CD4-positive, alpha-beta T cell treated with Interferon alpha-2 for 1 hour (primary cell): ENCODE data around the gene PLCD3.

Experiments
- DNase-seq, 2 donors: peaks; one replicate each; pipeline ENCODE4 v3.0.0-alpha.2; 2020 to 2022

PLCD3 gene, protein sequence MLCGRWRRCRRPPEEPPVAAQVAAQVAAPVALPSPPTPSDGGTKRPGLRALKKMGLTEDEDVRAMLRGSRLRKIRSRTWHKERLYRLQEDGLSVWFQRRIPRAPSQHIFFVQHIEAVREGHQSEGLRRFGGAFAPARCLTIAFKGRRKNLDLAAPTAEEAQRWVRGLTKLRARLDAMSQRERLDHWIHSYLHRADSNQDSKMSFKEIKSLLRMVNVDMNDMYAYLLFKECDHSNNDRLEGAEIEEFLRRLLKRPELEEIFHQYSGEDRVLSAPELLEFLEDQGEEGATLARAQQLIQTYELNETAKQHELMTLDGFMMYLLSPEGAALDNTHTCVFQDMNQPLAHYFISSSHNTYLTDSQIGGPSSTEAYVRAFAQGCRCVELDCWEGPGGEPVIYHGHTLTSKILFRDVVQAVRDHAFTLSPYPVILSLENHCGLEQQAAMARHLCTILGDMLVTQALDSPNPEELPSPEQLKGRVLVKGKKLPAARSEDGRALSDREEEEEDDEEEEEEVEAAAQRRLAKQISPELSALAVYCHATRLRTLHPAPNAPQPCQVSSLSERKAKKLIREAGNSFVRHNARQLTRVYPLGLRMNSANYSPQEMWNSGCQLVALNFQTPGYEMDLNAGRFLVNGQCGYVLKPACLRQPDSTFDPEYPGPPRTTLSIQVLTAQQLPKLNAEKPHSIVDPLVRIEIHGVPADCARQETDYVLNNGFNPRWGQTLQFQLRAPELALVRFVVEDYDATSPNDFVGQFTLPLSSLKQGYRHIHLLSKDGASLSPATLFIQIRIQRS

DNA sequence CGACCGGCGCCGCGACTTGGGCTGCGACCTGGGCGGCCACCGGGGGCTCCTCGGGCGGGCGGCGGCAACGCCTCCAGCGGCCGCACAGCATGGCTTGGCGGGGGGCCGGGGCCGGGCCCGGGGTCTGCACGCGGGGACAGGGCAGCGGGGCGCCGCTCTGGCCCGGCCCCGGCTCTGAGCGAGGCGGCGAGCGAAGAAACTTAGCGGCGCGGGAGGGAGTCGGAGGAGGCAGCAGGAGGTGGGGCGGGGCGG lies at the start of gene PLCD3:
Gene PLCD3, minus strand, starts transcription at position 196 of the 252 bp plus-strand sequence. Its CDS starts 105 bp downstream, at position 91.
- DNase-seq, result no peak

DNA sequence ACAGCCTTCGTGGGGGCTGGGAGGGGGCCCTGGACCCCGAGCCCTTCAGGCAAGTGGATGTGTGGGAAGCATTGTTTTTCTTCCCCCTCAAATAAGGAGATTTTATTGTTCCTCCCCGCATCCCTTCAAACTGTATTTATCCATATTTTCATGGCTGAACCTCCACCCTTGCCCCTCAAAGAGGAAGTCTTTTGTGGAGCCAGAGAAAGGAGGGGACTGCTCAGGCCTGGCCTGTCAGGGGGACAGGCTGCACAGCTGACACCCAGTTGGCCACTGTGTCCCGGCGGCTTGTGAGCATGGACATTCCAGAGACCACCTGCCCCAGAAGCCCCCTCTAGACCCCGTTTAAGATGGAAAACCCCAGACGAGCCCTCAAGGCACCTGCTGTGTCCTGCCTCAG lies 45.2 kb upstream of the PLCD3 start:
- DNase-seq, result no peak

- DNase-seq, result no peak
These were observed 43.4 kb upstream of the PLCD3 start for GRCh38 chr17:45175759-45176115.

- DNase-seq, result peak; percentile 34 to 64
These were observed 40.4 kb upstream of the PLCD3 start for GRCh38 chr17:45172541-45173286.

DNA sequence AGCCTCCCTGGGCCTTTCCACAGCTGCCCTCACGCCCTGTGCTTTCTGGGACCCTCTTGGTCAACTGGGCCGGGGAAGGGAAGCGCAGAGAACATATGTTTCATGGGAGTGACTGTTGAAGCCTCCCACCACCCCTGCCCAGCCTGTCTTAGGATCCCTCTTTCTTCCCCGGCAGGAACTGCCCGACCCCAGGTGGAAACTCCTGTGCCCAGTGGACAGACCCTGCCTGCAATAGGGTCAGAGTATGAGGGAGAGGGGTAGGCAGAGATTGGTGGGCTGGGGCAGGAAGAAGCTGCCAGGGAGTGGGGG lies 39.9 kb upstream of the PLCD3 start:
- no peak for DNase-seq

- DNase-seq, result no peak
These were observed 39.3 kb upstream of the PLCD3 start for GRCh38 chr17:45171338-45172231.

DNA sequence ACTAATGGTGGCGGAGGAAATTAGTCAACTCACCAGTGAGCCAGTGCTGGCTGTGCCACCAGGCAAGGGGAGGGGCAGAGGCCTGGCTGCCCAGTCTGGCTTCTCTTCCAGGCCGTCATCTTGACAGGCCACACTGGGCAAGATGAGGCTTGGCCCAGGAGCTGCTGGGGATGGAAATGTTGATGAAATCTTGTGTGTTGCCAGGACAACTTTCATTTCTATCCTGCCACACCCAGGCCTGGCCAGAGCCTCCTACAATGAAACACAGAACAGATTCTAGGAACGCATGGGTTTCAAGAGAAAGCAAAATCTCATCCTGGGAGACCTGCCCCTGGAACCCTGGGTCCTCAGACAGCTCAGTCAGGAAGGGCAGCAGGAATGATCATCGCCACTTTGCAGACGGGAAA lies 38.6 kb upstream of the PLCD3 start:
- peak in 1 of 2 donors; percentile 45 for DNase-seq

DNA sequence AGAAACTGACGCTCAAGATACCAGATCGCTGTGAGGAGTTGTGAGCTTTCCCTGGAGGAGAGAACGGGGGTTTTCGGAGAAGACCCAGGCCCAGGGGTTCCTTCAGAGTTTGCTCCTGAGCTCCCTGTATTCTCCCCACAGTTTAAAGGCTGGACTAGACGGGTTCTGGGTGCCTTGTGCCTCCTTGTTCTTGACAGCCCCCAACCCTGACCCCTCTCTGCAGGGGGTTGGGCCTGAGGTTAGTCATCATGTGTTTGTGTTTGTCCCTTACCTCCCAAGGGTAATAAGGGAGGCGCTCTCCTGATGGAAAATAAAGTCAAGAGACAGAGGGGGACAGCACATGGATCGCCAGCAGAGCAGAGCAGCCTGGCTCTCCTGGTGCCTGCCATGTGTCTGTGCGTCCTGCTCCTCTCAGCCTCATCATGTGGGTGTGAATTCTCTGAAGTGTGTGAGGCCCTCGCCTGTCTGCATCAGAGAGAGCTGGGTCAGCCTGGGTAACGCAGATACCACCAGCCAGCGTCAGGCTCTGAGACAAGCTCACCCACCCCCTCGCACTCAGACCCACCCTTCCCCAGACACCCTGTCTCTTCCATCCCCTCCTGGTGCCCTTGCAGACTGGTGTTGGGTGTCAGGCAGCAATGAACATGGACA lies 38.1 kb upstream of the PLCD3 start:
- DNase-seq, result no peak

DNA sequence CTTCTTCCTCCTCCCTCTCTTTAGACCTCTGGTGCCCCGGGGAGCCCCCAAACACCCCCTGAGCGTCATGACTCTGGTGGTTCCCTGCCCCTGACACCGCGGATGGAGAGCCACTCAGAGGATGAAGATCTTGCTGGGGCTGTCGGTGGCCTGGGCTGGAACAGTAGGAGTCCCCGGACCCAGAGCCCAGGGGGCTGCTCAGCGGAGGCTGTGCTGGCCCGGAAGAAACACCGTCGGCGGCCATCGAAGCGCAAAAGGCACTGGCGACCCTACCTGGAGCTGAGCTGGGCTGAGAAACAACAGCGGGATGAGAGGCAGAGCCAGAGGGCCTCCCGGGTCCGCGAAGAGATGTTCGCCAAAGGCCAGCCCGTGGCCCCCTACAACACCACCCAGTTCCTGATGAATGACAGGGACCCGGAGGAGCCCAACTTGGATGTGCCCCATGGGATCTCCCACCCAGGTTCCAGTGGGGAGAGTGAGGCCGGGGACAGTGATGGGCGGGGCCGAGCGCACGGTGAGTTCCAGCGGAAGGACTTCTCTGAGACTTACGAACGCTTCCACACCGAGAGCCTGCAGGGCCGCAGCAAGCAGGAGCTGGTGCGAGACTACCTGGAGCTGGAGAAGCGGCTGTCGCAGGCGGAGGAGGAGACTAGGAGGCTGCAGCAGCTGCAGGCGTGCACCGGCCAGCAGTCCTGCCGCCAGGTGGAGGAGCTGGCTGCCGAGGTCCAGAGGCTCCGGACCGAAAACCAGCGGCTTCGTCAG lies 36.9 kb upstream of the PLCD3 start:
- no peak for DNase-seq

DNA sequence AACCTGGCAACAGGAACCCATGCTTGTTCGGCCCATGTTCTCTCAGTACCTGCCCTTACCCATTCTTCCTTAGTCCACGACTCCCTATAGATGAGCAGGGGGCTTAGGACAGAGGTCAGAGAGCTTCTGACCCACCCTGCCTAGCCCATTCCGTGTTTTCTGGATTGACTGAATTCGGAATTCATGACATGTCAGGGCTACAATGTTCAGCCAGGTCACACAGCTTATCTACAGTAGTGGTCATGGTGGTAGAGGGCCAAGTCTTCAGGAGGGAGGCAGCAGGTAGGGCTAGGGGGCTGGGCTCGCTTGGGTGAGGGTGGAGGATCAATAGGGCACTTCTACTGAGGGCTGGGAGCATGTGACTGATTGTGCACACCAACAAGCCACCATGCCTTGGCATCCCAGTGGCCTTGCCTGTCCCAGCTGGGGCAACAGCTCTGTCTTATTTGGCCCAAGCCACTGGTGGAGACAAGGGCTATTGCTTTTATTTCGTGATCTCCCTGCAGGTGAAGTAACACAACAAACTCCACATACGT lies 32.5 kb upstream of the PLCD3 start:
- DNase-seq, result no peak

- no peak for DNase-seq
These were observed 29.8 kb upstream of the PLCD3 start for GRCh38 chr17:45162025-45162687.

GRCh38 chr17:45161288-45162024 lies 29.1 kb upstream of the PLCD3 start, which contains the start of gene HEXIM2:
Gene HEXIM2 (plus strand): TSS chr17:45161875. CDS start chr17:45162794, 919 bp downstream.
- peak; percentile 99 to 100 for DNase-seq

DNA sequence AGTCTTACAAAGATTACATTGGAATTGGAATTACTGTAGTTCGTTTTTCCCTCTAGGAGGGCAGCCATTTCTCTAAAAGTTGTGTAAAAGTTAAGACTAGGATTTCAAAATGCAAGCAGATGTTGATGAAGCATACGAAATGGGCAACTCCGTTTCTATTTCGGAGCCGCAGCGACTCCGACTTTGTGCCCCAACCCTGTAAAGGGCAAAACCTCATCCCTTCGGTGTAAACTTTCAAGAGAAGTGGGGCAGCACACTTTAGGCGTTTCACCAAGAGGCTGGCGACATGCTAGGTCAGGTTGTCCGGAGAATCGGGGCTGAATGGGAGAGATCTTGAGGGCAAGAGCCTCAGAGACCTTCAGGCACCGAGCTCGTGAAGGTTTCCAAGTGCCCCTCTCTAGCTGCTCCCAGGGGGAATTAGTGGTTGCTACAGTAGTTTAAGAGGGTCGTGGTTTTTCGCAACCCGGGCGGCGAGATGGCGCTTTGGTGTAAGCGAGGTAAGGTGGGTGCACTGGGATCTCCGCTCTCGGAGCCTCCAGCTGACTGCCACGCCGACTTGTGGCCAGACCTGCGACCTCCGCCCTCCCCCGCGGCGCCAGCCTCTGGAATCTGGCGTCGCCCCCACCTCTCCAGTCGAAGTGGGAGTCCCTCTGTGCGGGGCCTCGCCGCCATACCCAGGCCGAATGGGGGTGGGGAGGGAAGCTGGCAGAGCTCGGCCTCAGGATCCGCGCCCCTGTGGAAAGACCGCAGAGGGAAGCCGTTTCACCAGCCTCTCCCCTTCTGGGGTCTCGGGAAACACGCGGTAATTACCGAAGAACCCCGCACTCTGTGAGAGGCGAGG lies 28.4 kb upstream of the PLCD3 start:
- peak; percentile 52 to 68 for DNase-seq

DNA sequence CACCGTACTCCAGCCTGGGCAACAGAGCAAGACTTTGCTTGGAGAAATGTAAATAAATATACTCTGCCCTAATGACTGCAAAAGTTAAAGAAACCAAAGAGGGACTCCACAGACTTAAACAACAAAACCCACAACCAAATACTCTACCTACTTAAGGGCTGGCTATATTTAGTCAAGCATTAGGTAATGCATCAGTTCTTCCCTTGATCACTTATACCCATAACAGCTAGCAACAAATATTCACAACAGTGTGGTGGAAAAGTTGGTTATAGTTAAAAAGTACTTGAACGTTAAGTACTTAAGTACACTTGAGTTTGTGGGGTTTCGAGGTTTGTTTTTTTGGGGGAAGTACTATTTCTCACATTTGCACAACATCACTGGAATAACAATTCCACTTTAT lies 23.9 kb upstream of the PLCD3 start:
- DNase-seq, result no peak

GRCh38 chr17:45155483-45155882 lies 23.2 kb upstream of the PLCD3 start:
- DNase-seq, result no peak

DNA sequence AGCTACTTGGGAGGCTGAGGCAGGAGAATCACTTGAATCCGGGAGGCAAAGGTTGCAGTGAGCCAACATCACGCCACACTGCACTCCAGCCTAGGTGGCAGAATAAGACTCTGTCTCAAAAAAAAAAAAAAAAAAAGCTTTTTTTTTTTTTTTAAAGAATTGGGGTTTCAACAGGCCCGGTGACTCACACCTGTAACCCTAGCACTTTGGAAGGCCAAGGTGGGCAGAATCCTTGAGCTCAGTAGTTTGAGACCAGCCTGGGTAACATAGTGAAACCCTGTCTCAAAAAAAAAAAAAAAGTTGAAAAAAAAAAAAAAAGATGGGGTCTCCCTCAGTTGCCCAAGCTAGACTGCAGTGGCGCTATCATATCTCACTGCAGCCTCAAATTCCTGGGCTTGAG lies 22.7 kb upstream of the PLCD3 start:
- DNase-seq, result no peak

DNA sequence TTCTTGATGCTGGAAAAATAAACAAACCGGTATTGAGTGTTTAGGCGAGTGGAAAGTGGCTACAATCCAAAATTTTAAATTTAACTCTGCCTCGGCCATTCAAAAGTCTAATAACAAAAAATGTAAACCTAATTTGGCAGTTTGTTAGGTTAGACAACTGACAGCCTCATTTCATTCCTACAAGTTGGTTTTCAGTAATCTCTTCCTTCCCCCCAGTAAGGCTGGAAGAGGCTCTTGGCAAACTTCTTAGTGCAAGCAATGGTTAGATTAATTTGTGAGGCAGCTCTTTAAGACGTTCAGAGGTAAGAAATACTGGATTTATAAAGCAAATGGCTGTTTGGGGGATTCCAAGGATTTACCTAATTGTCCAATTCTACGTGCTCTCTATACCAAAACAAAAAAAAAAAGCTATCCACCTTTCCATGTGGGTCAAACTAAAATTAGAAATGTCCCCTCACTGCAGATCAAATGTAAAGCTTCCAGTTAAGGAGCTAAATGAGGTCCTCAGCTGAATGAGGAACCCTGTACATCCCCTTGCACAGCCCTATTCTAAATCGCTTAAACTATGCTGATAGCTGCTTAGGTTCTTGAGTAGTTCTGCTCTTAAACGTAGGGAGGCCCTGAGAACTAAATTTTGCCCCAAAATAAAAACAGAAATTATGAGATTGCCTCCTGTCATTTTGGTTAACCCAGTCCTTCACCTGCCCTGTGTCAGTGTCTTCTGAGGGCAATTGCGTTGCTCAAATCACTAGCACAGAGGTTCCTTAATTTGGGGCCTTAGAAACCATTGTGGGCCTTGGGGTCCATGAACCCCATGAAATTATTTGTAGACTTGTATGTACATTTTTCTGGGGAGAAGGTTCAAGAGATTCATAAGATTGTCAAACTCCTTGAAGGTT lies 18.8 kb upstream of the PLCD3 start:
- no peak for DNase-seq
